ENCODE results near the gene CFC1.
"Not testable (repeated sequence)": the region's sequence is repeated elsewhere in the genome, so short reads cannot be mapped to it uniquely, and the experiment has no call there.

- not testable (repeated sequence) for TF ChIP-seq CTCF, POLR2A (IDR thresholded peaks at IDR 0.05)
Observed at GRCh38 chr2:130597994-130598393, 1.4 kb downstream of the CFC1 start.

Measured in body of pancreas (tissue), 4 donors.